ENCODE data around the gene IRX4. TPM values are rescaled to one million over a fixed set of nuclear protein-coding genes. Genes with fewer than 3 reads are reported as not detected.

The IRX4 gene
- polyA plus RNA-seq, 1 of the 3 experiments (the other 2 are of a cell fraction), result not detected

DNA sequence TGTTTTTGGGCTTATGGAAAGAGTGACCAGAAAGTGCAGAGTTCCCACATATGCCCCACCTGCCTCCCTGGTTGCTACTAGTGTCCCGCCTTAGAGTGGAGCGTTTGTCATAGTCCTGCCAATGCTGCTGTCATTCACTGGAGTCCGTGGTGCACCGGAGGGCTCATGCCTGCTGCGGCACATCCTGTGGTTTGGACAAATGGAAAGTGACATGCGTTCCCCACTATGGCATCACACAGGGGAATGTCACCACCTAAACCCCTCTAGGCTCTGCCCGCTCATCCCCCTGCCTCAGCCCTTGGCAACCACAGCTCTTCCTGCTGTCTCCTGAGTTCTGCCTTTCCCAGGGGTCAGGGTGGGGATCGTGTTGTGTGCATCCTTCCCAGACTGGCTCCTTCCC, 29.2 kb downstream of the IRX4 start:
- no peak overlapping the region for H3K27ac ChIP-seq (ENCODE audit: low read depth in 2 of 2, low read length in 1 of 2)
- no peaks in the 10 kb centered on the region for H3F3A ChIP-seq (replicated peaks; ENCODE audit: insufficient read depth)
- H4K20me1 ChIP-seq (ENCODE audit: insufficient read depth), result no peaks in the 10 kb centered on the region
- H3K4me3 ChIP-seq (ENCODE audit: low read depth in 2 of 2, low read length in 1 of 2), result no peak overlapping the region
- TF ChIP-seq USF2 (IDR thresholded peaks at IDR 0.05; ENCODE audit: borderline replicate concordance, low read depth, low read length) (no peak), USF1 (IDR thresholded peaks at IDR 0.05; ENCODE audit: borderline replicate concordance, low read depth) (no peak)
- TF ChIP-seq, protein P1, sequence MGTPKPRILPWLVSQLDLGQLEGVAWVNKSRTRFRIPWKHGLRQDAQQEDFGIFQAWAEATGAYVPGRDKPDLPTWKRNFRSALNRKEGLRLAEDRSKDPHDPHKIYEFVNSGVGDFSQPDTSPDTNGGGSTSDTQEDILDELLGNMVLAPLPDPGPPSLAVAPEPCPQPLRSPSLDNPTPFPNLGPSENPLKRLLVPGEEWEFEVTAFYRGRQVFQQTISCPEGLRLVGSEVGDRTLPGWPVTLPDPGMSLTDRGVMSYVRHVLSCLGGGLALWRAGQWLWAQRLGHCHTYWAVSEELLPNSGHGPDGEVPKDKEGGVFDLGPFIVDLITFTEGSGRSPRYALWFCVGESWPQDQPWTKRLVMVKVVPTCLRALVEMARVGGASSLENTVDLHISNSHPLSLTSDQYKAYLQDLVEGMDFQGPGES (IDR thresholded peaks at IDR 0.05; ENCODE audit: low read depth, low read length), result no peak
- TF ChIP-seq, protein P2, sequence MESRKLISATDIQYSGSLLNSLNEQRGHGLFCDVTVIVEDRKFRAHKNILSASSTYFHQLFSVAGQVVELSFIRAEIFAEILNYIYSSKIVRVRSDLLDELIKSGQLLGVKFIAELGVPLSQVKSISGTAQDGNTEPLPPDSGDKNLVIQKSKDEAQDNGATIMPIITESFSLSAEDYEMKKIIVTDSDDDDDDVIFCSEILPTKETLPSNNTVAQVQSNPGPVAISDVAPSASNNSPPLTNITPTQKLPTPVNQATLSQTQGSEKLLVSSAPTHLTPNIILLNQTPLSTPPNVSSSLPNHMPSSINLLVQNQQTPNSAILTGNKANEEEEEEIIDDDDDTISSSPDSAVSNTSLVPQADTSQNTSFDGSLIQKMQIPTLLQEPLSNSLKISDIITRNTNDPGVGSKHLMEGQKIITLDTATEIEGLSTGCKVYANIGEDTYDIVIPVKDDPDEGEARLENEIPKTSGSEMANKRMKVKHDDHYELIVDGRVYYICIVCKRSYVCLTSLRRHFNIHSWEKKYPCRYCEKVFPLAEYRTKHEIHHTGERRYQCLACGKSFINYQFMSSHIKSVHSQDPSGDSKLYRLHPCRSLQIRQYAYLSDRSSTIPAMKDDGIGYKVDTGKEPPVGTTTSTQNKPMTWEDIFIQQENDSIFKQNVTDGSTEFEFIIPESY (IDR thresholded peaks at IDR 0.05; ENCODE audit: borderline replicate concordance, low read depth), result no peak
- no peak overlapping the region for H3K4me2 ChIP-seq
- CTCF ChIA-PET, result no interaction called here
- H2AFZ ChIP-seq (ENCODE audit: low read depth), result no peak overlapping the region
- no peaks in the 10 kb centered on the region; a peak in 1 of 4 replicates for H3K4me1 ChIP-seq (ENCODE audit: control insufficient read depth in 1 of 2, insufficient read depth in 2 of 2, low read depth in 1 of 2, low read length in 1 of 2)
- POLR2A ChIA-PET, result no interaction called here
- no peak for DNase-seq
- WGBS (ENCODE audit: low lambda C conversion rate), result 11% methylated on average over 8 of the region's 8 CpGs
- H3K9me2 ChIP-seq, result no peaks in the 10 kb centered on the region
- H3K9me3 ChIP-seq, result no peaks in the 10 kb centered on the region
- no peaks in the 10 kb centered on the region for H3K36me3 ChIP-seq (replicated peaks in 1 of 2; ENCODE audit: control insufficient read depth in 1 of 2, insufficient read depth in 2 of 2, low read length in 1 of 2)
- H3K27me3 ChIP-seq (ENCODE audit: insufficient read depth), result peaks cover 81% of the 10 kb centered on the region
- no peaks in the 10 kb centered on the region for H3K79me2 ChIP-seq (ENCODE audit: insufficient read depth)
- no peak overlapping the region for H3K9ac ChIP-seq

DNA sequence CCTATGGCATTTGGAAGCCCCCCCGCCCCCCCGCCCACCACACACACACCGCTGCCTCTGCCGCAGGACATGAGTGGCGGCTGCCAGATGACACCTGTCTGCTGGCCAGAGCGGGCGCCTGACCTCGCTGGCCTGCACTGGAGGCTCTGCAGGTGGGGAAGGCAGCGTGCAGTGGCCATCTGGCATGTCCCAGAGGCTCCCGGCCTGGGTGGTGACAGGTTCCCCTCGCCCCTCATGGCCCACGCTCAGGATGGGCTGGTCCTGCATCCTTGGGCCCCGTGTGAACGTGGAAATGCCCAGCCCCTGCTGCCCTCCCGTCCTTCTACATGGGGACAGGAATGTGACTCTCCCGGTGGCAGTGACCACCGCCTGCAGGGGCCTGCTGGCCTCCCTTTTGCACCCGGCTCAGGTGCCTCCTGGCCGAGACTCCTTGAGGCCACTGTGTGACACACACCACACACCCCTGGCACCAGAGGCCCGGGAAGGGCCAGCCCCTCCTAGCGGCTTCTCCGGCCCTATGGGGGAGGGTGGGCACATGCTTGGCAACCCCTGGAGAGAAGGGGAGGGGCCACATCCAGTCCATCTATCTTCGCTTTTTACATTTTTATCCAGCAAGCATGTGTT, 30.3 kb downstream of the IRX4 start:
- TF ChIP-seq RXRA (IDR thresholded peaks at IDR 0.05; ENCODE audit: borderline replicate concordance, low read depth) (no peak), TAF1 (IDR thresholded peaks at IDR 0.05; ENCODE audit: borderline replicate concordance, low read depth, low read length) (no peak), JUND (IDR thresholded peaks at IDR 0.05) (no peak), GABPA (IDR thresholded peaks at IDR 0.05; ENCODE audit: low read depth) (no peak), SIN3A (IDR thresholded peaks at IDR 0.05; ENCODE audit: borderline replicate concordance, low read depth, low read length) (no peak), NFIC (IDR thresholded peaks at IDR 0.05; ENCODE audit: borderline replicate concordance) (no peak), EZH2phosphoT487 (IDR thresholded peaks at IDR 0.05; ENCODE audit: borderline replicate concordance, low read depth) (no peak)
- Histone ChIP-seq H3K79me2 (ENCODE audit: insufficient read depth) (no peaks in the 10 kb centered on the region), H3K4me1 (ENCODE audit: control insufficient read depth in 1 of 2, insufficient read depth in 2 of 2, low read depth in 1 of 2, low read length in 1 of 2) (no peaks in the 10 kb centered on the region; a peak in 1 of 4 replicates), H3F3A (replicated peaks; ENCODE audit: insufficient read depth) (no peaks in the 10 kb centered on the region), H3K27me3 (ENCODE audit: insufficient read depth) (peaks cover 85% of the 10 kb centered on the region), H3K4me2 (no peak overlapping the region), H3K9me3 (no peaks in the 10 kb centered on the region), H2AFZ (ENCODE audit: low read depth) (no peak overlapping the region), H3K4me3 (ENCODE audit: low read depth in 2 of 2, low read length in 1 of 2) (no peak overlapping the region), H3K36me3 (replicated peaks in 1 of 2; ENCODE audit: control insufficient read depth in 1 of 2, insufficient read depth in 2 of 2, low read length in 1 of 2) (no peaks in the 10 kb centered on the region), H4K20me1 (ENCODE audit: insufficient read depth) (no peaks in the 10 kb centered on the region), H3K9ac (no peak overlapping the region), H3K27ac (ENCODE audit: low read depth in 2 of 2, low read length in 1 of 2) (no peak overlapping the region), H3K9me2 (no peaks in the 10 kb centered on the region)
- DNase-seq, result no peak
- ChIA-PET CTCF (no interaction called here), POLR2A (no interaction called here)
- WGBS (ENCODE audit: low lambda C conversion rate), result 5% methylated on average over 10 of the region's 23 CpGs

Data from SK-N-SH (cell line).